Activated CD4-positive, alpha-beta T cell treated with anti-CD3 and anti-CD28 coated beads for 48 hours (primary cell): ENCODE data around the gene DNER.
"Not testable (repeated sequence)": the region's sequence is repeated elsewhere in the genome, so short reads cannot be mapped to it uniquely, and the experiment has no call there.

ENCODE experiments used
- DNase-seq: peaks from one replicate; pipeline ENCODE4 v3.0.0-alpha.2; 2020

Gene DNER

GRCh38 chr2:229375251-229375650 lies 339.1 kb downstream of the DNER start:
- no peak for DNase-seq

DNA sequence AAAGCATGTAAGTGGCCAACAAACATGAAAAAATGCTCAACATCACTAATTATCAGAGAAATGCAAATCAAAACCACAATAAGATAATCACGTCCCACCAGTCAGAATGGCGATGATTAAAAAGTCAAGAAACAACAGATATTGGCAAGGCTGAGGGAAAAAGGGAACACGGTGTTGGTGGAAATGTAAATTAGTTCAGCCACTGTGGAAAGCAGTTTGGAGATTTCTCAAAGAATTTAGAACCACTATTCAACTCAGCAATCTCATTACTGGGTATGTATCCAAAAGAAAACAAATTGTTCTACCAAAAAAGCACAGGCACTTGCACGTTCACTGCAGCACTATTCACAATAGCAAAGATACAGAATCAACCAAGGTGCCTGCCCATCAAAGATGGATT lies 341.0 kb downstream of the DNER start:
- DNase-seq, result not testable (repeated sequence)

DNA sequence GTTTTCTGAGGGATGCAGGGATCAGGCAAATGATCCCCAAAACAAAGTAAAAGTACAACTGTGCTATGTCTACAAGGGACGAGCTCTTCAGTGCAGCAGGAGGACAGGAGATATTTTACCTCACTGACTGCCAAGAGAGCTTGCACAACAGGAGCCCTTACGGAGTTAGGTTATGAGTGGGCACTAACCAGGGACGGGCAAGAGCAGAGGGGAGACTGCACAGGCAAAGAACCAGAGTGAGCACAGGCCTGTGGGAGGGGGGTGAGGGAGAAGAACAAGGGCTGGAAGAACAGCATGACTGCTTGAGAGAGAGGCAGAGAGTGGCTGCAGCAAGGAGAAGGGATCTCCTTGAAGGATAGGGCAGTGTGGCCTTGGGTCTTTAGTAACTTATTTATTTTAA lies 342.1 kb downstream of the DNER start:
- no peak for DNase-seq

GRCh38 chr2:229371086-229371485 lies 343.3 kb downstream of the DNER start:
- DNase-seq, result no peak

- DNase-seq, result no peak
These were observed 343.8 kb downstream of the DNER start for GRCh38 chr2:229370509-229370908.

GRCh38 chr2:229363185-229363814 lies 351.1 kb downstream of the DNER start:
- DNase-seq, result no peak

GRCh38 chr2:229350883-229351282 lies 363.5 kb downstream of the DNER start:
- no peak for DNase-seq

DNA sequence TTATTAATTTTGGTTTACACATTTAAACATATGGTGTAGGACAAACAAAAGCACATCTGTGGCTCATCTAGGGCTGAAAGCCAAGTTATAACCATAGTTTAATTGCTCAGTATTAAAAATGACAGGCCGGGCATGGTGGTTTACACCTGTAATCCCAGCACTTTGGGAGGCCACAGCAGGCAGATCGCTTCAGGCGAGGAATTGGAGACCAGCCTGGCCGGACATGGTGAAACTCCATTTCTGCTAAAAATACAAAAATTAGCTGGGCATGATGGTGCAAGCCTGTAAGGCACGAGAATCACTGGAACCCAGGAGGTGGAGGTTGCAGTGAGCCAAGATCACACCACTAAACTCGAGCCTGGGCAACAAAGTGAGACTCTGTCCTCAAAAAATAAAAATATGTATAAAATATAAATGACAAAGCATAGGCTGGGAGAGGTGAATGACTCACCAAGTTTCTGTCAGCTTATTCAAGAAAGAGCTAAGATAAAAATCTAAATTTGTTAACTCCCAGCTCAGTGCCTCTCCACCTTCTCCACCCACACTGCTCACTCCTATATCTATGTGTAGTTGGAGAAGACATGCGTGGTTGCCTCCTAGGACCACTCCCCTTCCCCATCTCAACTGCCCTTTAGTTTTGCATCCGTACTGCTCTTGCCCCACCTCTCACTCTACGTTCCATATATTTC lies 364.1 kb downstream of the DNER start:
- DNase-seq, result no peak

DNA sequence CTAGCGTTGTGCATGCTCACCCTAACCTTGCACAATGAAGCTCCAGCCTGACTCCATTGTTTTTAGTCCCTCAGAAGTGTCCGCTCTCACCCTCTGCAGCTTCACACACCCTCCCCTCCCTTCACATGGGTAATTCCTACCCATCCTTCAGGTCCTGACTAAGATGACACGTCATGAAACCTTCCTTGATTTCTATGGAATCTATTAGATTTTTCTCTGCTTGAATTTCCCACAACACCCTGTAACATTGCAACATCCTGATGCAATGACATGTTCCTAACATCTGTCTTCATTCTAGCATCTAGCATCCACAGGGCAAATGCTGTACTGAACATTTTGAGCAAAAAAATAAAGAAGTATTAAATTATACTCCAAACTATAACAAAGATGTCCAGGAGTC lies 366.2 kb downstream of the DNER start:
- no peak for DNase-seq

- no peak for DNase-seq
These were observed 367.4 kb downstream of the DNER start for GRCh38 chr2:229346816-229347540.

- DNase-seq, result no peak
These were observed 369.4 kb downstream of the DNER start for GRCh38 chr2:229344955-229345354.

DNA sequence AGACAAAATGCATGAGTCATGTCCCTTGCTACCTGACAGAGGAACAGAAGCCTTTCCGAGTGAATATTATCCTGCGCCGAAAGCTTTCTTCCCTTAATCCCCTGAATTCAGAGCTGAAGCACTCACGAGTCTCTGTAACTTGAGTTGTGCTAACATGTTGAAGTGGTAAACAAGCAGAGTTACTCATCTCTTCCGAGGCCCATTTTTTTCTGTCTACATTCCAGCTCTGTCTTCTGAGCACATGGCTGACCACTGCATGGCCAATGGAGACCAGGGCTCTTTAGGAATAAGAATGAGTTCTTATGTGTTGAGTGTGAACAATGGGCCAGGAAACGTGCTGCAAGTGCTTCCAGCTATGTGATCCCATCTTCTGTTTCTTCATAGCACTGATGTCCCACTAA lies 370.2 kb downstream of the DNER start:
- no peak for DNase-seq

GRCh38 chr2:229343661-229344060 lies 370.7 kb downstream of the DNER start:
- DNase-seq, result no peak

DNA sequence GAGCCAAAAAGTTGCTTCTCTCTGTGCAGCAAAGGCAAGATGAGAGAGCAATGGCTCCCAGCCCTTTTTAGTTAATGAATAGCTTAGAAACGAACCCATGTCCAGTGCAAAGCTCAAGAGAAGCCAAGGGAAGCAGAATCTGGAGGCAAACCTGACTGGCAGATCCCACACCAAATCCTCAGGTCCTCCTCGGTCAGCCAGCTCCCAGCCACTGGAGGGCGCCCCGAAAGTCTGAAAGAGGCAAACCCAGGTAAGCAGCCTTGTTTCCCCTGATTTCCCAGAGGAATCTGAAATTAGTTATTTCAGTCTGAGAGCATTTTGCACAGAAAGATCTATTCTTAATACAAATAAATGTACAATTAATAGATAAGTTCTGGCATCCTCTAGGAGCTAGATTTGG lies 372.0 kb downstream of the DNER start:
- peak; percentile 17 for DNase-seq

GRCh38 chr2:229340086-229340760 lies 374.1 kb downstream of the DNER start:
- DNase-seq, result no peak

- no peak for DNase-seq
These were observed 374.7 kb downstream of the DNER start for GRCh38 chr2:229339618-229340017.

GRCh38 chr2:229339171-229339570 lies 375.2 kb downstream of the DNER start:
- DNase-seq, result not testable (repeated sequence)

DNA sequence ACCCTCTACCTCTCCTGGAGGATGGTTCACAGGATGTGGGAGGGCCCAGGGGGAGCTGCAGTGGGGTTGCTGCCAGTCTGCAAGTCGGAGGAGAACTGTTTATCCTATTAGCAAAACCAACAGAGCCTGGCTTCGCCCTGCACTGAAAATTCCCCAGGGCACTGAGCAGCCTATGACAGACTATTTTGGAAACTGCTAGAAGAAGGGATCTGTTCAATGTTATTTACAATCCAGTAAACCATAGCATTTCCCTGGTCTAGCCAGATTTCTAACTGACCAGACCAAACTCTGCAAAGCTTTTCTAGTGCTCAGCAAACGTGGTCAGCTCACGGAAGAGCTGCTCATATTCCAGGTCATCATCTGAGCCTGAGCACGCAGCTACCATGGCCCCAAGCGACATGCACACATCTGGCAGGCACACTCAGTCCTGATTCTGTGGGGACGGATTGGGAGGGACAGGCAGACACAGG lies 378.4 kb downstream of the DNER start:
- no peak for DNase-seq

DNA sequence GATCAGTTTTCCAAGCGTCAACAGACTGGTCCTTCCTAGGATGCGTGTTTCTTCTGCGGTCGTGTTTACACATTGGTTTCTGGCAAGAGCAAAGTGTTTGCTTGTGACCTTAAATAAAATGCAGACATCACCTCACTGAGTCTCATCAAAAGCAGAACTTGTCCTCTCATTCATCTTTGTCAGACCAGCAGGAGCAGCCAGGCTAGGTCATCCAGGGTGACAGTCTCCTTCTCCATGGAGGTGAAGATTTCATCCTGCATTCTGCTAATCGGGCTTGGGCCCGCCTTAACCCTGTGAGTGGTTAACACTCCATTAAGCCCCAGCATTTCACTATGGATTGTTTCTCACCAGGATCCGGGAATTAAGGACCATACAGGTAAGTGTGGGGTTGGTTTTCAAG lies 379.0 kb downstream of the DNER start:
- no peak for DNase-seq

DNA sequence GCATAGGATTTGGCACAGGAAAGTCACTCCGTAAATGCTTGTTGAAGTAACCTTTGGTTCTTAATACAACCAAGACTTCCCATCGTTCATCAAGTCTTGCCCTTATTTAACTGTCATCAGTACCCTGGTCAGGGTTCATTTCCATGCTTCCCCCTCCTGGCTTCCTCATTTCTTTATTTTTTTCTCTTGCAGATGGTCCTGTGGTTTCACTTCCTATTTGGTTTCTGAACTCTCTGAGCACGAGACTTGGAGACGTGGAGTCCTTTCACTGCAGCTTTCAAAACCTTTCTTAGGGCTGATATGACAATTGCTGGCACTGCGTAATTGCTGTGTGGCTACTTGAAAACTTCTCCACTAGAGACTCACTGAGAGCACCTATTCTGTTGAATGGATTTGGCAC lies 383.4 kb downstream of the DNER start:
- no peak for DNase-seq

GRCh38 chr2:229319558-229319957 lies 394.8 kb downstream of the DNER start:
- DNase-seq, result no peak

DNA sequence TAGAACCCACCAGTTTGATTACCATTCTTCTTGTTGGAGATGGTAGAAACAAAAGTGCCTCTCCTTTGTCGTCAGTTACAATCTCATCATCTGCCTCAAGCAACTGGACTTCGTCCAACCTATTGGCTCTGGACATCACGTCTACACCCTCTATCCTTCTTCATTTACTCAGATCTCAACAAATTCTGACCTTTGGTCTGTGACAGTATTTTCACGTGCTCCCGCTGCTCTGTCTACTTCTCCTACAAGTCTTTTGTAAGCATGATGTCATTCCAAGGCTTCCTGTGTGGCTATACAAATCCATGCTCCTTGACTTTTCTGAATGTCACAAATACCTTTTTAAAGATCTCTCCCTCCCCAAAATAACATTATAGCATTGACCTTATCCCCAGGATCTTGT lies 400.2 kb downstream of the DNER start:
- no peak for DNase-seq

GRCh38 chr2:229313591-229313990 lies 400.8 kb downstream of the DNER start:
- no peak for DNase-seq
